Sigmoid colon (tissue), 7 donors: ENCODE data around the gene SZT2. TPM values are rescaled to one million over a fixed set of nuclear protein-coding genes. Genes with fewer than 3 reads are reported as not detected.
A peak's percentile ranks its signal among the peaks of the same experiment; 100 is the strongest.

Experiments
- DNase-seq: peaks from one replicate; pipeline ENCODE4 v3.0.0-alpha.2; 2019
- H3K27ac ChIP-seq, 4 donors: fragments of 200-600 bp; sonication (generic); one replicate each; pipeline ENCODE4 v1.5.1; 2016 to 2019; ENCODE audit warnings: mild to moderate bottlenecking in 1 of 4
- H3K27me3 ChIP-seq, 3 donors: fragments of 200-600 bp; sonication (generic); one replicate each; pipeline ENCODE4 v1.5.1; 2019; ENCODE audit warnings: mild to moderate bottlenecking in 1 of 3
- H3K36me3 ChIP-seq, 4 donors: fragments of 200-600 bp; sonication (generic); one replicate each; pipeline ENCODE4 v1.5.1; 2016 to 2019
- H3K4me1 ChIP-seq, 4 donors: fragments of 200-600 bp; sonication (generic); one replicate each; pipeline ENCODE4 v1.5.1; 2017 to 2019
- H3K4me3 ChIP-seq, 4 donors: fragments of 200-600 bp; sonication (generic); one replicate each; pipeline ENCODE4 v1.5.1; 2017 to 2019; ENCODE audit warnings: mild to moderate bottlenecking in 2 of 4, moderate library complexity in 1 of 4
- H3K9me3 ChIP-seq, 4 donors: fragments of 200-600 bp in 3 of 4; sonication (generic) in 3 of 4; one replicate each; pipeline versions ENCODE4 v1.5.1 to v1.6.1; 2013 to 2019
- EP300 ChIP-seq, 4 donors: sonication (generic); formaldehyde crosslinking; IDR thresholded peaks; one replicate each; pipeline ENCODE4 v1.6.1; 2017; ENCODE audit warnings: antibody characterized with exemption in 4 of 4
- POLR2A ChIP-seq, 2 donors: fragments of 450-650 bp; IDR thresholded peaks; one replicate each; pipeline ENCODE4 v1.6.1; 2016; ENCODE audit warnings: antibody characterized with exemption in 2 of 2, mild to moderate bottlenecking in 2 of 2, moderate library complexity in 2 of 2
- POLR2AphosphoS5 ChIP-seq, 4 donors: sonication (generic); formaldehyde crosslinking; IDR thresholded peaks; one replicate each; pipeline ENCODE4 v1.6.1; 2017; ENCODE audit warnings: antibody characterized with exemption in 4 of 4
- WGBS, 2 donors: extraction: QIAGEN DNeasy Blood & Tissue Kit; methylation state at CpG; one replicate each; pipeline ENCODE4 v1.1.7; 2013; 5-methylcytosine and 5-hydroxymethylcytosine counted together
- intact Hi-C: fragments of 100-400 bp; cut with DNase I; formaldehyde crosslinking; loops from one replicate; pipeline ENCODE4 v1.15.1; 2023
- polyA plus RNA-seq, 3 donors: library from polyadenylated mRNA; stranded (reverse); fragments of 200-250 nt; gene quantifications; one replicate each; pipeline ENCODE4 v1.2.3, GENCODE V29; 2013
- total RNA-seq, 4 donors: library from RNA; depleted of rRNA; stranded (reverse); fragments of >200 nt; gene quantifications; one replicate each; pipeline ENCODE4 v1.1.0, GENCODE V29; 2016
- TF ChIP-seq, protein P1 (sequence below), 4 experiments: fragments of 450-650 bp in 3 of 4; fragments of 200-600 bp in 1 of 4; IDR thresholded peaks; one replicate each; pipeline ENCODE4 v1.5.1; 2016 to 2019; ENCODE audit warnings: antibody characterized with exemption in 4 of 4, mild to moderate bottlenecking in 3 of 4, moderate library complexity in 2 of 4
- donor health status: healthy with polysubstance abuse.
- donor health status: Bipolar disorder and iron deficiency.
- donor health status: healthy.

Gene SZT2
- total and polyA plus RNA-seq, 7 donors: 4.6 to 47.4 (median 19.3) TPM

DNA sequence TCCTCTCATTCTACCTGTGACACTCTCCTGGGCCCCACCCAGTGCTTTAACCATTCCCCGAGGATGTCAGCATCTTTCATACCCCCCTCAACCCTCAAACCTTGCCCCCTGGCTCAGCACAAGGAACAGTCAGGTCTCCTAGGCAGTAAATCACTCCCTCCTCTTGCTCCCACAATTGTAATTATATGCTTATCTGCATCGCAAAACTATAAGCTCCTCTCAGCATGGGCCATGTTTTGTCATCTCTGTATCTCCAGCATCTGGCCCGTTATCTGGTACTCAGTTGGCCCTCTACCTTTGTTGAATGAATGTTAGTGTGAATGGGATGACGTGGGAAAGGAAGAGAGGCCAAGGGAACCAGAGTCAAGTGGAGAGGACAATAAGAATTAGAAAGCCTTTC, 19.1 kb upstream of the SZT2 start:
- Histone ChIP-seq H3K4me3 (no peak overlapping the region), H3K27ac (no peak overlapping the region), H3K27me3 (no peaks in the 10 kb centered on the region), H3K9me3 (no peaks in the 10 kb centered on the region), H3K36me3 (peaks cover 0 to 8% (median 1%) of the 10 kb centered on the region in 4 donors), H3K4me1 (peaks cover 0 to 29% (median 24%) of the 10 kb centered on the region in 4 donors)
- intact Hi-C loops: no loop called here
- no peak for DNase-seq
- WGBS, 2 donors: 59 to 83% methylated on average over 4 of the region's 4 CpGs
- TF ChIP-seq, protein P1, sequence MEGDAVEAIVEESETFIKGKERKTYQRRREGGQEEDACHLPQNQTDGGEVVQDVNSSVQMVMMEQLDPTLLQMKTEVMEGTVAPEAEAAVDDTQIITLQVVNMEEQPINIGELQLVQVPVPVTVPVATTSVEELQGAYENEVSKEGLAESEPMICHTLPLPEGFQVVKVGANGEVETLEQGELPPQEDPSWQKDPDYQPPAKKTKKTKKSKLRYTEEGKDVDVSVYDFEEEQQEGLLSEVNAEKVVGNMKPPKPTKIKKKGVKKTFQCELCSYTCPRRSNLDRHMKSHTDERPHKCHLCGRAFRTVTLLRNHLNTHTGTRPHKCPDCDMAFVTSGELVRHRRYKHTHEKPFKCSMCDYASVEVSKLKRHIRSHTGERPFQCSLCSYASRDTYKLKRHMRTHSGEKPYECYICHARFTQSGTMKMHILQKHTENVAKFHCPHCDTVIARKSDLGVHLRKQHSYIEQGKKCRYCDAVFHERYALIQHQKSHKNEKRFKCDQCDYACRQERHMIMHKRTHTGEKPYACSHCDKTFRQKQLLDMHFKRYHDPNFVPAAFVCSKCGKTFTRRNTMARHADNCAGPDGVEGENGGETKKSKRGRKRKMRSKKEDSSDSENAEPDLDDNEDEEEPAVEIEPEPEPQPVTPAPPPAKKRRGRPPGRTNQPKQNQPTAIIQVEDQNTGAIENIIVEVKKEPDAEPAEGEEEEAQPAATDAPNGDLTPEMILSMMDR (IDR thresholded peaks at IDR 0.05): no peak
- TF ChIP-seq POLR2A (IDR thresholded peaks at IDR 0.05) (no peak), EP300 (IDR thresholded peaks at IDR 0.05) (no peak), POLR2AphosphoS5 (IDR thresholded peaks at IDR 0.05) (no peak)

DNA sequence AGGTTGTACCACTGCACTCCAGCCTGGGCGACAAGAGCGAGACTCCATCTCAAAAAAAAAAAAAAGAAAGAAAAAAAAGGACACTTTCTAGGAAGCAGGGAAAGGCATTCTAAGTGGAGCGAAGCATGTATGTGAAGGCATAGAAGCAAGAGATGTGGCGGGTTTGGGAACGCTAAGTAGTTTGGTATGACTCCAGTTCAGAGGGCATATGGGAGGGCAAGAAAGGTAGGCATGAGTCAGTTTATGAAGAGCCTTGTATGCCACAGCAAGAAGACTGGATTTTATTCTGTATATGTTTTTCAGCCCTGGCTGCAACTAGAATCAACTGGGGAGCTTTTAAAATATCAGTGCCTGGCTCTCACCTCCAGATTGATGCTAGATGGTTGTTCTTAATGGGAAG, 17.5 kb upstream of the SZT2 start:
- no peaks in the 10 kb centered on the region for H3K27me3 ChIP-seq
- WGBS, 2 donors: 97% methylated on average over 5 of the region's 5 CpGs
- intact Hi-C loops: no loop called here
- no peak for DNase-seq
- H3K36me3 ChIP-seq: peaks cover 0 to 6% (median 0%) of the 10 kb centered on the region in 4 donors
- H3K4me1 ChIP-seq: peaks cover 0 to 15% (median 11%) of the 10 kb centered on the region in 4 donors
- no peaks in the 10 kb centered on the region for H3K9me3 ChIP-seq
- no peak overlapping the region for H3K4me3 ChIP-seq
- H3K27ac ChIP-seq: peak overlapping the region in 1 of 4 donors; percentile 43
- TF ChIP-seq POLR2AphosphoS5 (IDR thresholded peaks at IDR 0.05): no peak
- no peak for TF ChIP-seq EP300 (IDR thresholded peaks at IDR 0.05)
- TF ChIP-seq, protein P1 (IDR thresholded peaks at IDR 0.05): no peak
- no peak for TF ChIP-seq POLR2A (IDR thresholded peaks at IDR 0.05)

DNA sequence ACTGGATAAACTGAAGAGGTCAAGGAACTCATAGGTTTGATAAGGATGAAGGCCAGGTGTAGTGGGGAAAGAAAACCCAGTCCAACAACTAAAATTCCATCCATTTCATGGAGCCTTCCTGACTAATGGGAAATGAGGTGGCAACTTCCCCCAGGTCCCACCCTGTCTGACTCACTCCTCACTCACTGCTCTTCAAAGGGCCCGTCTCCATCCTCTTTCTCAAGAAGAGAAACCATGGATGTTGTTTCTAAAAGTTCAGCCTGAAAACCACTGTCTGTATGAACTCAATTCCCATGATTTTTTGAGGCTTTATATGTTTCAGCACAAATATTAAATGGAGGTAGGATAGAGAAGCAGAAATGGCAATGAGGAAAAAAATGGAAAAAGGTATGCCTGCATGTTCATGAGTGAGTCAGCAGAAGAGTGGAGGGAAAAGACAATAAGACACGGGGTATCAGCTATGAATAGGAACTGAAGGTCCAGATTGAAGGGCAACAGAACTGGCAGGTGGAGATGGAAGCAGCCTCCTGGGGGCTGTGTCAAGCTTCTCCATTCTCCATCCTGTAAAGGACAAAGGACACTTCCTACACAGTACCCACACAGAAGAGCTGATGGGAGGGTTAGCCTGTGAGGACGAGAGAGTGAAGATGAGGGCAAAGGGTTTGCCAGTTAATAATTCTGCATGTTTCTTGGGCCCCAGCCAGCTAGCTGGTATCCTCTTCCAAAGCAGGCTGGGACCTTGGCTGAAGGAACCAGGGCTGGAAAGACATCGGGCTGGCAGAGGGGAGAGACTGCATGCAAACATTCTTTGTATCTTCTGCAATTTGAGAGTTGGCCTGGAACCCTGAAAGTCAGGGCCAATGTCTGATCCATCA, 16.4 kb upstream of the SZT2 start:
- 46 to 73% methylated on average over 4 of the region's 4 CpGs for WGBS, 2 donors
- intact Hi-C loops: no loop called here
- H3K27ac ChIP-seq: peak overlapping the region in 1 of 4 donors; percentile 28

DNA sequence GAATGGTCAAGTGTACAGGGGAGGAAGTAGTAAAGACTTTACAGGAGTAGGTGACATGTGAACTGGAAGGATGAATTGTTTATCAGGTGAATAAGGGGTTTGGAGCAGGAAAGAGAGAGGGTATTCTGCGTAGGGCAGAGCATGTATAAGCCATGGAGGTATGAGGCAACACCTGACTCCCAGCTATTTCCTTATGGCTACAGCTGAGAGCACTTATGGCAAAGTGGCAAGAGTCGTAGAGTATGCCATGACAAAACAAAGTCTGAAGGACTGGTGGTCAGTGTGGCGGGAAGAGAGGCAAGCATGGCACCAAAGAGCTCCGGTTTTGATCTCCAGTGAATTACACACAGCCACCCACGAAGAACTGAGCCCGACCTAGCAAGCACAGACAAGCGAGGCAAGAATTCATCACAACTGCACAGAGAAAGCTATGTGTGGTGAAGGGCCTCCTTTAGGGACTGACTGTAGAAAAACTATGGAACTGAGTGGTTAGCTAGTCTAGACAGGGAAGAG, 12.9 kb upstream of the SZT2 start:
- Histone ChIP-seq H3K9me3 (no peaks in the 10 kb centered on the region), H3K27me3 (no peaks in the 10 kb centered on the region), H3K4me3 (no peak overlapping the region), H3K27ac (no peak overlapping the region), H3K36me3 (peaks cover 0 to 14% (median 0%) of the 10 kb centered on the region in 4 donors), H3K4me1 (peaks cover 0 to 1% (median 0%) of the 10 kb centered on the region in 4 donors)
- WGBS, 2 donors: 87 to 88% methylated on average over 7 of the region's 7 CpGs
- intact Hi-C loops: no loop called here
- TF ChIP-seq POLR2AphosphoS5 (IDR thresholded peaks at IDR 0.05) (no peak), EP300 (IDR thresholded peaks at IDR 0.05) (no peak), POLR2A (IDR thresholded peaks at IDR 0.05) (no peak)
- TF ChIP-seq, protein P1 (IDR thresholded peaks at IDR 0.05): no peak
- DNase-seq: no peak

More for the DNA sequence above, 16.4 kb upstream of the SZT2 start:
- Histone ChIP-seq H3K9me3 (no peaks in the 10 kb centered on the region), H3K4me3 (no peak overlapping the region), H3K27me3 (no peaks in the 10 kb centered on the region), H3K4me1 (peaks cover 0 to 12% (median 8%) of the 10 kb centered on the region in 4 donors), H3K36me3 (peaks cover 0 to 6% (median 0%) of the 10 kb centered on the region in 4 donors)
- no peak for TF ChIP-seq POLR2A (IDR thresholded peaks at IDR 0.05)
- TF ChIP-seq, protein P1 (IDR thresholded peaks at IDR 0.05): no peak
- no peak for DNase-seq
